ENCODE measurements around the gene BTRC.

Gene BTRC

GRCh38 chr10:101493249-101493648 is 139.3 kb downstream of the BTRC start:
- H3K4me3 ChIP-seq (ENCODE audit: low read length): no peak overlapping the region
- no peak for DNase-seq (ENCODE audit: low read depth)
- no peak for TF ChIP-seq CTCF (IDR thresholded peaks at IDR 0.05; ENCODE audit: insufficient read depth, low read depth, low read length, missing control alignments)

DNA sequence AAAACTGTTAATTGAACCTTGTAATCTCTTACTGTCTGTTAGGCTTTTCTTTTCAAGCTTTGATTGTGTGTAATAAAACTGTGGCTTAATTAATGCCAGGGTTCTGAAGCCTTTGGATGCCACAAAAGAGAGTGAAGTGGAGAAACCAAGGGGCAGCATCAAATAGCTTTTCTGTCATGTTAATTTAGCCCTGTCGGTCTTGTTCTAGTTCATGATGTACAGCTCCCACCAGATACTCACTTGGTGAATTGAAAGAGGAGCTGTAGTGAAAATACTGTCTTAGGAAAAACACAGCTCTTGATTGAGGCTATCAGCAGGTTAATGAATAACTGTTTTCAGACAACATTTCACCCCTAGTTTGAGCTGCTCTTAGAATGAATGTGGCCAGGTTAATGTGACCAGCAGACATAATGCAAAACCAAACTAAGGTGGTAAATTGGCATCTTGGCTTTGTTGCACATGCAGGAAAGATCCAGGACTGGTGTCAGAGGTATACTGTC is 139.9 kb downstream of the BTRC start:
- no peak for DNase-seq (ENCODE audit: low read depth)
- no peak for TF ChIP-seq CTCF (IDR thresholded peaks at IDR 0.05; ENCODE audit: insufficient read depth, low read depth, low read length, missing control alignments)
- H3K4me3 ChIP-seq (ENCODE audit: low read length): no peak overlapping the region

GRCh38 chr10:101494650-101495049 is 140.7 kb downstream of the BTRC start:
- DNase-seq (ENCODE audit: low read depth): no peak
- no peak overlapping the region for H3K4me3 ChIP-seq (ENCODE audit: low read length)
- no peak for TF ChIP-seq CTCF (IDR thresholded peaks at IDR 0.05; ENCODE audit: insufficient read depth, low read depth, low read length, missing control alignments)

GRCh38 chr10:101495324-101495925 is 141.5 kb downstream of the BTRC start:
- DNase-seq (ENCODE audit: low read depth): peak; percentile 29
- TF ChIP-seq CTCF (IDR thresholded peaks at IDR 0.05; ENCODE audit: insufficient read depth, low read depth, low read length, missing control alignments): peak; percentile 42
- H3K4me3 ChIP-seq (ENCODE audit: low read length): no peak overlapping the region

GRCh38 chr10:101504438-101504837 is 150.5 kb downstream of the BTRC start:
- H3K4me3 ChIP-seq (ENCODE audit: low read length): no peak overlapping the region
- no peak for DNase-seq (ENCODE audit: low read depth)
- no peak for TF ChIP-seq CTCF (IDR thresholded peaks at IDR 0.05; ENCODE audit: insufficient read depth, low read depth, low read length, missing control alignments)

- DNase-seq (ENCODE audit: low read depth): no peak
- no peak for TF ChIP-seq CTCF (IDR thresholded peaks at IDR 0.05; ENCODE audit: insufficient read depth, low read depth, low read length, missing control alignments)
Measured at GRCh38 chr10:101506829-101507661, 153.1 kb downstream of the BTRC start.

More at GRCh38 chr10:101506829-101507661, 153.1 kb downstream of the BTRC start:
- no peak overlapping the region for H3K4me3 ChIP-seq (ENCODE audit: low read length)

All from epithelial cell of esophagus (primary cell).